T1000 (cell line): Measurements from ENCODE around the gene HIVEP3.
A peak's percentile ranks its signal among the peaks of the same experiment; 100 is the strongest.

Experiments used
- DNase-seq: peaks from one replicate; lab custom pipeline; 2025; ENCODE audit warnings: mixed read lengths; lab: John Stamatoyannopoulos, UW

Gene HIVEP3

DNA sequence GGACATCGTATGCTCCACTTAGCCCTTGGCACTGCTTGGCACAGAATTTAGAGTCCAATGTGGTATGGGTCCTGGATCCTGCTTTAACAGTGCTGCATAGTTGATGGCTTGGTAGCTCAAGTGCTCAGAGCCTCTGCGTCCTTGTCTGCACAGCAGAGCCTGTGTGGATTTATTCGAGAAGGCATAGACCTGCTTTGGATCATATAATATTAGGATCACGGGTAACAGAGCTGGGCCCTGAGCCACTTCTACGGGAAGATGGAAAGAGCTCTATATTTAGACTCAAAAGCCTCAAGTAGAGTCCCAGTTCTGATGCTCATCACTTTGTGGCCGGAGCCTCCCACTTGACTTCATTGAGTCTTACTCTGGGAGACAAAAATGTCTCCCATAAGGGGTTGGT lies 269.9 kb downstream of the HIVEP3 start:
- DNase-seq = no peak

DNA sequence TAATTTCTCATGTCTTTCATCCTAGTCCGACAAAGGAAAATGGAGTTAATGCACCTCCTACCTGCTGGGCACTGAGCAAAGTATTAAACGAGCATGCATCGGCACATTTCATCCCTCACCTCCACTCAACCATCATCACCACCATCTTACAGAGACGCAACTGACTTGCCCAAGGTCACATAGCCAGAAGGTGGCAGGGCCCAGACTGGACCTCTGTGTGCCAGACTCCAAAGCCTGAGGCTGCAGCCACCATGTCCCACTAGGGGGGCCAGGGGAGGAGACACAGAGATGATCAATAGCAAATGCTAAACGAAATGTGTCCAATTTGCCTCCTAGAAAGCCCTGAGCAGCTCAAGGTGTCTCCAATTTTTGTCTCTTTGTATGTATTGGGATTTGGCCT lies 270.5 kb downstream of the HIVEP3 start:
- no peak for DNase-seq

DNA sequence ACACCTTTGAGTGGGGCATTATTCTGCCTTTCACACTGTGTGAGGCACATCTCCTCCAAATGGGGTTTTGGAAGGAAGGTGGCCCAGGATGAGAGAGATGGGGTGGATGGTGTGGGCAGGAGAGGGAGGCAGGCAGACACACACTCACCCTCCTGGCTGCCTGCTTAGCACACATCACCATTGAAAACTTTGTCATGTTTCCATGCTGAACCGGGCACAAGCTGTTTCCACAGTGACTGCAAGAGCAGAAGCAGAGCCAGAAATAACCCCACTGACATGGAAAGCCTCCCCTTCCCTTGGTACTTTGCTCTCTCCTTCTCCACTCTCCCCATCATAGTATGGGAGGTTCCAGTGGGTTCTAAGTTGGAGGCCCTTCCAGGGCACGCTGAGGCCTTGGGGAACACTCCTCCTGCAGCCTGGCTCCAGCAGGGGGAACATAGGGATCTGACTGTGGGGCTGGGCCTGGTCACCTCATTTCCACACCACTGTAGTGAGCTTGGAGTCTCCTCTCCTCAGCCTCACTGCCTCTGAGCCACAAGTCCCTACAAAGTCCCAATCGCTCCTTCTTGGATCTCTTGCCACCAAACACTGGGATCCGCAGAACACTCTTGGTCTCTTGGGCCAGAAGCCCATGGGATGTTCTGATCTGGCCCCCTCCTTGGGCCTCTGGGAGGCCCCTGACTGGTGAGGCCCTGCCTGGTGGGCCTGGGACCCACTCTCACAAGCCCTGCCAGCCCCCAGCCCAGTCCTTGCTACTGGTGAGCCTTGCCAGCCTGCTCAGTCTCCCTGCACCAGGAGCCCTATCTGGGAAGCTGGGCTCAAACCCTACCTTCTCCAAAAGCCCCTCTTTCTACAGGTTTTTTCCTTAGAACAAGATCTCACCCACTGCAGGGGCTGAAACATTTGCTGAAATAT lies 271.2 kb downstream of the HIVEP3 start:
- no peak for DNase-seq

DNA sequence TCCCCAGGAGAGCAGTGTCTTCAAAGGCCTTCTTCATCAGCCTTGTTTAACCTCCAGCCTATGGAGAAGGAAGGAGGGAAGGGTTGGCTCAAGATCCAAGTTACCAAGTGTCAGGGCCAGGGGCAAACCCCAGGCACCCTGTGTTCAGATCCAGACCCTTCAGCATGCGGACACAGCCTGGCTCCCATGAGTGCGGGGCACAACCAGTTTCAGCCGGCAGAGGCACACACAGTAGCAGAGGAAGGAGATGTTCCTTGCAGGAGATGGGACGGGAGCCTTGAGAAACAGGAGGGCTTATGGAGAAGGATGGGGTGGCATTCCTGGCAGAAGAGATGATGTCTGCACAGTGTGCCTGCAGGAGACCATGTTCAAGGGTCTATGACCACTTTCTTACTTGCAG lies 272.5 kb downstream of the HIVEP3 start:
- no peak for DNase-seq

DNA sequence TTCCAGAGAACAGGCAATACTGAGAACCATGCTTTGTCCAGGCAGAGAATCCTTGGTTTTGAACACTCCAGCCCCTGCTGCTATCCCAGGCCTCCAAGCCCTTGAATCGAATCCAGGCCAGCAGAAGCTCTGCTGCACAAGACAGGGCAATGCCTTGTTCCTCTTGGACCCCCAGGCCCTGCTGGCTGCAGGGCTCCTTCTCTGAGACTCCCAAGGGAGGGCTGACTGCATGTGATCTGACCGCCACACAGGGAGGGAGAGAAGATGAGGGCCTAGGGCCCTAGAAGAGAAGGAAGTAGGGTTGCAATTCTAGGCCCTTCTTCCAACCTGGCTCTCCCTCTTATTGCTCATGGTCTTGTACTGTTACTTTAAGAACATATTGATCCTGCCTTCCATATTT lies 273.7 kb downstream of the HIVEP3 start:
- no peak for DNase-seq

DNA sequence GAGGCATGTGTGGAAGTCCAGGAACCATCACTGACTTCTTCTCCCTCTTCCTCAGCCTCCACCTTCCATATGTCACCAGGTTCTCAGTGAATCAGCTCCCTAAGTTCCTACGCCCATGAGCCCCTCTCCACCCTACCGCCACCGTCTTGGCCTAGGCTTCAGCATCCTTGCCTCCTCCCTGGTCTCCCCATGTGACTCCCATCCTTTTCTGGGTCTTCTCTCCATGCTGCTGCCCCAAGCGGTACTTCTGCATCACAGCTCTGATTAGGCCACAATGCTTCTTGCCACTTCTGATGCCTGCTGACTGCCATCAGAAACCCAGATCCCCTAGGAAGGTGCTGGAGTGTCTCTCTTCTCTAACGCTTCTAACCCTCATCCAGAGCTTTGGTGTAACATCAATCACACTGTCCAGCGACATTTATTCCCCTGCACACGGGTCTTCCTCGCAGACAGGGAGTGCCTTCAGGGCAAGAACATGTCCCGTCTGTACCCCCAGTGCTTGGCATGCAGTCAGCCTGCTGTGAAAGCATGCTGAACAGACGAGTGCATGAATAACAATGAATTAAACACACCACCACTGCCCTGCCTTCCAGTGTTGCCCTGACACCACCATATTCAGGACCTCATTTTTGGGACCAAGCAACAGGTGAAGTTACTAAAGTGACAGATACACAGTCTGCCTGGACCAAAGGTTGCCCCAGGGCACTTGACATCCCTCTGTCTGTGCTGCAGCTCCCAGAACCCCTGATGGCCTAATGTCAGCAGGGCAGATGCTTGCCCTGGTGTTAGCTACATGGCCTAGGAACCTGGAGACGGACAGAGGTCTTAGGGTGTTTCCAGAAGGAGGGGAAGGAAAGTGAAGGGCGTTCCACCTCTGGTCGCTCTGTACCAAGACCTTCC lies 275.6 kb downstream of the HIVEP3 start:
- no peak for DNase-seq

DNA sequence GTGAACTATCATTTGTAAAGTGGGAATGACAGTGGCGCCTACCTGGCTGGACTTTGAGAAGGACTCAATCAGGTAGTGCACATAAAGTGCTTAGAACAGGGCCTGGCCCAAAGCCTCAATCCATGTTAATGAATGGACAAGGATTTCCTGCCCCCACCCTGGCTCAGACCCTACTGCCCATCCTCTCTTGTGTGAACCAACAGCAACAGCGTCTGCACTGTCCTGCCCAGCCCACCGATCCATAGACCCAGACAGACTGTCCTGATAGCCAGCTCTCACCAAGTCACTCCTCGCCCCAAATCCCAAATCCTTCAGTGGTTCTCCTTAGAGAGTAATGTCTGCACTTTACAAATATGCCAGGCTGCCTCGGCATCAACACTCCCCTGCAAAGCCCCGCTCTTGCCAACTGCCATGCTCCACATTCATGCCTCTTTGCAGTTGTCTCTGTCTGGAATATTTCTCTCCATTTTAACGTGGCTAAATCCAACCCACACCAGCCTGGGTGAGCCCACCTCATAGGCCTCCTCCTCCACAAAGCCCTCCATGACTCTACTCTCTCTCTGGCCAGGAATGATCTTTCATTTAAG lies 276.7 kb downstream of the HIVEP3 start:
- no peak for DNase-seq

DNA sequence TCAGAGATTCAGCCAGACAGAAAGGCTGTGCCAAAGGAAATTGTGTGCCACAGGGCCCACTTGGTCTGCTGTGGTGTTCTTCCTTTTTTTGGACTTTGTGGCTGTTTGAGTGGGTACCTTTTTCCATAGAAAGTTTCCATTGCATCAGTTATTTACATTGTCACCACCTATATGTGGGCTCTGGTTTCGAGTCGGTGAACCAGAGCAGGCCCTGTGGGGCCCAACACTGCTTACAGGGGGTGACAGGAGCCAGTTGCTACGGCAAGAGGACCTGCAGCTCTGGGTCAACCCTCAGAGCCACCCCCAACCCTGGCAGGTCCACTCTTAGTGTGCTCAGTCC lies 277.3 kb downstream of the HIVEP3 start:
- DNase-seq = no peak

DNA sequence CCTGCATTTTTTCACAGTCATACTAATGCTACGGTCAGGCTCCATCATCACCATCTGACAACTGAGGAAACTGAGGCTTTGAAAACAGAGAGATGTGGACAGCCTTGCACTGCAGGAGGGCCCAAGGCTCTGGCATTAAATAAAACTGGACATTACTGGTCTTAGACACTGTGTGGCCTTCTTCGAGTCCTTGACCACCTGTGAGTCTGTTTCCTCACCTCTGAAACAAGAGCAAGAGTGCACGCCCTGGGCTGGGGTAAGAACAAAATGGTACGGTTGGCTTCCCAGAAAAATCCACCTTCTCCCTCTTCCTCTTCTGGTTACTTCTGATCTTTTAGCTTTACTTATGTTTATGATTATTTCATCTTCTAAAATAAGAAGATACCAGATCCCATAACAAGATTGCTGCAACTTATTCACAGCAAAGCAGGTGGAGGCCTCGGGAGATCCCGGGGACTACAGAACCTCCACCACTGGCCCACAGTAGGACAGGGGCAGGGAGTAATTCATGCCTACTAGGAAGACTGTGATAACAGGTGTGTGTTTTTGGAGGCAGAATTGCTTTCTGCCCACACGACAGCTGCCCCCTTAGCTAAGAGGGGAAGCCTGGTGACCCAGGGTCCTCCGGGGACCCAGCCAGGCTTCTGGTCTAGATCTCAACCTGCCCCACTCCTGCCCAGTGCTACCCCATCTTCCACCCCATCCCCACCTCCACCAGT lies 277.8 kb downstream of the HIVEP3 start:
- no peak for DNase-seq

DNA sequence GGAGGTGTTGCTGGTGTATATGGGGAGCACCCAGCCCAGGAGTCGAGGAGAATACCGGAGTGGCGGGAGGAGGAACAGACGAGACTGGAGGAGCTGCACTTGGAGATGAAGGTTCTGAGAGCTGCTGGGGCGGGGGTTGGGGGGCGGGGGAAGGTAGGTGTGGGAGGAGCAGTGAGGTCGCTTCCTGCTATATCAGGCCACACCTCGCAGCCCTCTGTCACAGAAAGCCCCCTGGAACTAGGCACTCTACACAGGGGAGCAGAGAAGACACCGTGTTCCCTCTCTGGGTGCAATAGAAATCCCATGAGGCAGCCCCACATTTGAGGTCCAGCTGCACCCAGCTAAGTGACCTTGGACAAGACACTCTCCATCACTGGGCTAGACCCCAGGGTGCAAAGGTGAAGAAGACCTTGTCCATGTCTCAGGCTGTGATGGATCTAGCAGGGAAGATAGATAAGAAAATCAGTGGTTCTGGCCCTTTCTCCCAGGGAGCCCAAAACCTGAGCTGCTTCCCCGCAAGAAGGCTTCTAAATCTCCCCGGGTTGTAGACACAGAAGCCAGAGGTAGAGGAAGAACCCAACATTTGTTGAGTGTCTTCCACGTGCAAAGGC lies 278.5 kb downstream of the HIVEP3 start:
- no peak for DNase-seq

DNA sequence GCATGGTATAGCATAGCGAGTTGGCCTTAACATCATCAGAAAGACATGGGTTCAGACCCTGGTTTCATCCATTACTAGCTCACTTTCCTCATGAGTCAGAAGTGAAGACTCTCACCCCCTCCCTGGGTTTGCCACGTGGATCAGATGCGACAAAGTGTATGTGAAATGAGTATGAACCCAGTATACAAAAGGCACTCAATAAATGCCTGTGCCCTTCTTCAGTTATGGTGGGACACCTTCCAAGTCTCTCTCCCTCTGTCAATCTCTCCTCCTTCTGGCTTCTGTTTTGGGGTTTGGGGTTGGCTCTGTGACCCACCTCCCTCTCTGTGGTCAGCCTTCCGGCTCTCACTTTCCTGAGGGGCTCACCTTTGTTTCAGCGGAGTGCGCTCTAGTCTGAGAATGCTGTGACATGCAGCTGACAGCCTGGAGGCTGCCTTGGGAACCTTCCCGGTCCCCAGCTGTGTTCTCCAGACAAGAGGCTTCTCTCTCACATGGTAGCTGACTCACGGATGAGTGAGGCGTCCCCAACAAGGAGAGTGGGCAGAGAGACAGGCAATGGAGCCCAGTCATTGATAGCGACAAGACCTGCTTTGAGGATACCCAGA lies 279.3 kb downstream of the HIVEP3 start:
- peak; percentile 40 for DNase-seq

DNA sequence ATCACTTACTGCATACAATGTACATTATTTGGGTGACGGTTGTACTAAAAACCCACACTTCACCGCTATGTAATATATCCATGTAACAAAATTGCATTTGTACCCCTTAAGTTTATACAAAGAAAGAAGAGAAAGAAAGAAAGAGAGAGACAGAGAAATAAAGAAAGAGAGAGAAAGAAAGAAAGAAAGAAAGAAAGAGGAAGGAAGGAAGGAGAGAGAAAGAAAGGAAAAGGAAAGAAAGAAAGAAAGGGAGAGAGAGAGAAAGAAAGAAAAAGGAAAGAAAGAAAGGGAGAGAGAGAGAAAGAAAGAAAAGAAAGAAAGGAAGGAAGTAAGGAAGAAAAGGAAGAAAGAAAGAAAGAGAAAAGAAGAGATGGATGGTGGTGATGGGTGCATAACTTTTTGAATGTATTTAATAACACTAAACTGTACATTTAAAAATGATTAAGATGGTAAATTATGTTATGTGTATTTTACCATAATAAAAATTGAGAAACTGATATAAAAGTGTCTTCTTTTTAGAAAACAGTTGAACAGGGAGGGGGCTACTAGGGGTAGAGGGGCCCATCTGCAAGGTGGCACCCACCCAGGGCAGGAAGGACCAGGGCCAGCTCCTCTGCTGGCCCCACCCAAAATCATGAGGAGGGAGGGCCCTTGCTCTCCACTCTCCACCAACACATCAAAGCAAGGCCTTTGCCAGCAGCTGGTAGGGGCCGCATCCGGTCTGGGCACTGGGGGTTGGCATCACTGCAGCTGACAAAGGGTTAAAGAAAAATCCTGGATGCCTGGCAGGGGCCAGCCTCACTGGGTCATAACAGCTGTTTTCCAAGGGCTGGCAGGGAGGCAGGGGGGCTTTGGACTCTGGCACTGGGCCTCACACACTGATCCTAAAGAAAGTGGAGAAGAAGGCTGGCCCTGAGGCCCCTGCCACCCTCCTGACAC lies 280.4 kb downstream of the HIVEP3 start:
- DNase-seq = no peak

DNA sequence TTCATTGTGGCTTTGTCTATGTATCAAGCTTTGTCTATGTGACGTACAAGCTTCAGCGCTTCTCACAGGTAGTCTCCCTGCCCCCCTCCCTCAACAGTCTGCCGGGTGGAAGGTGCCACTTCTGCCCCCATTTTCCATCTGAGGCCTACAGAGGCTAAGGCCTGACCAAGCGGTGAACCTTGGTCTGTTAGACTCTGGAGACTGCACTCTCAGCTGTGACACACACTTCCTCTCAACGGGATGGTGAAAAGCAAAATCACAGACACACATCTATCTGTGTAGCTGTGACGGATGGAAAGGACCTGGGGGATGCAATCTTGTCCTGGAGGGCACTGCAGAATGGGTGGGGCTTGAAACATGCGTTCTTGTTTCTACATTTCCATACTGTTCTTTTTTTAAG lies 281.4 kb downstream of the HIVEP3 start:
- DNase-seq = no peak

DNA sequence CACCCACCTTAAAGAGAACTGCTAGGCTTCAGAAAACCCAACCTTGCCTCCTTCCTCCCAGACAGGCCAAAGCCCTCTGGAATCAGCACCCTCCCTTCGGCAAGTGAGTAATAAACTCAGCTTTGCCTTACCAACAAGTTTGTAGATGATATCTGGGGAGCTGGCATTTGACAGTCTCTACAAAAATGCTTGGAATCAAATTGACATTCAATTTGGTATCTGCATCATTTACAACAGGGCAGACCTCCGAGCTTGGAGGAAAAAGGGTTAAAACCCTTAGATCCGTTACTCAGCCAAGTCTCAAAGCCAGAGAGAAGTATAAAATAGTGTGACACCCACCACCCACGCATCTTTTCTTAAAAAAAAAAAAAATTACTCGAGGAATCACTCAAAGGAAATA lies 285.0 kb downstream of the HIVEP3 start:
- DNase-seq = no peak

DNA sequence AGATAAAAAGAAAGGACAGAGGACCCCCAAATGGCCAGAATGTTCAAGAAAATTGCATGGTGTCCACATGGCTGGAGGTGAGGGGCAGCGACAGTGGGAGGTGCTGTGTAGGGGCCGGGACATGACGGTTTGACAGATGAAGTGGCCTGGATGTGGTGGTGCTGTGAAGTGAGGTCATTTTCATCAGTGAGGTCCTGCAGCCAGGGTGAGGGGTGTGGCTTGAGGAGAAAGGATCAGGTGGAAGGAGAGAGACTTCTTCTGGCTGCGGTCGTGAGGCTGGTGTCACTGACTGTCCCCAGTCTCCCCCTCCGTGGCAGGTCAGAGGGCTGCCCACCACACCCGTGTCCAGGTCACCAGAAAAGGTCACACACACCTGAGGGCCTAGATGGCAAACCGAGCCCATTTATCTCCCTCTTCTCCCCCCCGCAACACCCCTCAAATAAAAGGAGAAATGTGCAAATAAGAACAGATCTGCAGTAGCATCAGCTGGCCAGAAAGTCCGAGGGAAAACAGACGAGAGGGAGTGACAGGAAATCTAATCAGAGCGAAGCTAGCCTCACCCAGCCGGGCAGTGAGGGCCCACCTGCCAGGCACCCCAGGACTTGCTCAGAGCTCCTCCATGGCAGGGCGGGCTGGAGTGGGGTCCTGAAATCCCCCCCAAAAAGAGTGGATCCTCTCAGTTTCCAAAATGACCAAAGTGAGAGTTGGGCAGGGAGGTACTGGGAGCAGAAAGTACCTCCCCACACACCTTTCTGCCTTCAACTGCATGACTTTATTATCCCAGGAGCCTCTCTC lies 285.7 kb downstream of the HIVEP3 start:
- no peak for DNase-seq

DNA sequence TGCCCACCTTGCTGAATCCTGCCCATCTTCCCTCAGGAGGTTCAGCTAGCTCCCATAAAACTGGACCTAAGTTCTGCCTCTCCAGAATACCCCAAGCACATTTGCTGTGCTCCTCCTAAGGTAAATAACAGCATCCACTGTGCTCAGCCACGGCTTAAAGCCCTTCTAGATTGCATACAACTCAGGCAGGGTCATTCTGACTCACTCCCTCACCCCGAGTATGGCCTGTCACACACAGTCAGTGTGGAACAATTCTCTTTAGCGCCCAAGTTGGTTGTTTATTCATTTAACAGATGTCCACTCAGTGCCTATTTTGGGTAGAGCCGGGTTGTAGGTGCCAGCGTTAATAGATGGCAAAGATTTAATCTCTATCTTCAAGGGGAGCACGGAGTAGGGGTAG lies 286.8 kb downstream of the HIVEP3 start:
- DNase-seq = no peak

DNA sequence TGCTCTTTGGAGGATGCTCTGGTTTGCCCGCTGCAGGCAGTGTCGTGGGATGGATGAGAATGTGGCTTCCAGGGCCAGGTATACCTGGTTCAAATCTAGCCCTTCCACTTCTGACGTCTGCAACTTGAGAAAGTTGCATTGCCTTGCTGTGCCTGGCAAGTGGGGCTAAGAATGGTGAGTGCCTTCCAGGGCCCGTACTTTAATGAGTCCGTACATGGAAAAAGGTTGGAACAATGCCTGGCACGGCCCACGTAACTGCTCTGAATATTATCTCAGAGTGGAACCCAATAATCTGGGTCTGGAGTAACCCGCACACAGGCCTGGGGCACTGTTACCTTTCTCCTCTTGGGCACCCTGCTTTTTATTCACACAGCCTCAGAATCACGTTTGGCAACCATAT lies 287.6 kb downstream of the HIVEP3 start:
- no peak for DNase-seq

DNA sequence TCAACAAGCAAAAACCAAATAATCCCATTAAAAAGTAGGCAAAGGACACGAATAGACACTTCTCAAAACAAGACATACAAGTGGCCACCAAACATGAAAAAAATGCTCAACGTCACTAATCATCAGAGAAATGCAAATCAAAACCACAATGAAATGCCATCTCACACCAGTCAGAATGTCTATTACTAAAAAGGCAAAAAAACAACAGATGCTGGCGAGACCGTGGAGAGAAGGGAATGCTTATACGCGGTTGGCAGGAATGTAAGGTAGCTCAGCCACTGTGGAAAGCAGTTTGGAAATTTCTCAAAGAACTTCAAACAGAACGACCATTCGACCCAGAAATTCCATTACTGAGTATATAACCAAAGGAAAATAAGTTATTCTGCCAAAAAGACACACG lies 289.2 kb downstream of the HIVEP3 start:
- DNase-seq = peak; percentile 24

DNA sequence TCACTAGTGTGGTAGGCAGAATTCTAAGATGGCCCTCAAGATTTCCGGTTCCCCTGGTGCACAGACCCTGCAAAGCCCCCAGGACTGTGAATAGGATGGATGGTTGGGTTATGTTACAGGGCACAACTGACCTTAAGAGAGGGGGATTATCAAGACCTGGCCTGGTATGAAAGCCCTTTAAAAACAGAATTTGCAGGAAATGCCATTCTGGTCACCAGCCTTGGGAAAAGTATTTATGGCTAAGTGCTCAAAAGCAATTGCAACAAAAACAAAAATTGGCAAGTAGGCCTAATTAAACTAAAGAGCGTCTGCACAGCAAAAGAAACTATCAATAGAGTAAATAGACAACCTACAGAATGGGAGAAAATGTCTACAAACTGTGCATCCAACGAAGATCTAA lies 289.6 kb downstream of the HIVEP3 start:
- DNase-seq = no peak
